ENCODE data around the gene SFRP2. TPM values are rescaled to one million over a fixed set of nuclear protein-coding genes. Genes with fewer than 3 reads are reported as not detected.

Gene SFRP2
- total and polyA plus RNA-seq, 10 of the 15 experiments (the other 5 are each of a cell fraction or from before 2014, with no cell fraction given), result 0.11 to 0.33 (median 0.16) TPM; not detected in 7

- intact Hi-C loops (cut with micrococcal nuclease; ENCODE audit: unreplicated experiment), result no loop called here
- WGBS (ENCODE audit: insufficient coverage, insufficient replicate concordance, low lambda C conversion rate, missing lambda C conversion rate), result 20% methylated on average over 5 of the region's 5 CpGs
- no peak for TF ChIP-seq E2F8 (IDR thresholded peaks at IDR 0.05; ENCODE audit: low read depth, partially characterized antibody)
- no peak for TF ChIP-seq NRF1 (conservative IDR thresholded peaks at IDR 0.05; ENCODE audit: low read depth, low read length)
- TF ChIP-seq ZNF687 (IDR thresholded peaks at IDR 0.05), result no peak
- TF ChIP-seq ZBED1 (IDR thresholded peaks at IDR 0.05; ENCODE audit: borderline replicate concordance), result no peak
- no peak for TF ChIP-seq E2F4 (IDR thresholded peaks at IDR 0.05; ENCODE audit: low read depth, low read length)
- no peak for TF ChIP-seq RB1 (IDR thresholded peaks at IDR 0.05; ENCODE audit: borderline replicate concordance)
- DNase-seq (ENCODE audit: low read depth, low spot score) (no peak), ATAC-seq (no peak), FAIRE-seq (no peak)
- H3K79me2 ChIP-seq (ENCODE audit: control insufficient read depth, insufficient read depth, low read length), result no peaks in the 10 kb centered on the region
- no peaks in the 10 kb centered on the region for H3K27me3 ChIP-seq (replicated peaks in 1 of 2; ENCODE audit: control insufficient read depth in 2 of 2, insufficient read depth in 2 of 2, low read length in 1 of 2)
- no peak overlapping the region for H3K4me2 ChIP-seq (ENCODE audit: control insufficient read depth, insufficient read depth)
- ChIA-PET POLR2A (no interaction called here), CTCF (no interaction called here), SMC1A (ENCODE audit: uncharacterized antibody, unreplicated experiment) (interaction anchor here (0.8 kb wide), 1 partner anchor 280 kb away, joined by 3 read pairs; no protein-coding TSS in a partner anchor), RAD21 (ENCODE audit: unreplicated experiment) (no interaction called here)
- H3K36me3 ChIP-seq (ENCODE audit: control insufficient read depth in 2 of 2, insufficient read depth in 2 of 2, low read length in 1 of 2), result no peaks in the 10 kb centered on the region
- H3K4me1 ChIP-seq (ENCODE audit: control insufficient read depth, insufficient read depth, low read length), result no peaks in the 10 kb centered on the region
- no TSS peak for BruUV-seq (replicated peaks)
- H3K9me3 ChIP-seq (replicated peaks; ENCODE audit: control insufficient read depth, insufficient read depth, low read length), result no peaks in the 10 kb centered on the region
- no peak overlapping the region for H3K27ac ChIP-seq (ENCODE audit: control insufficient read depth, insufficient read depth)
- in situ Hi-C loops (cut with MboI), result no loop called here
- no peaks in the 10 kb centered on the region for H4K20me1 ChIP-seq (ENCODE audit: control insufficient read depth, insufficient read depth)
- no peak overlapping the region for H3K9ac ChIP-seq (ENCODE audit: control insufficient read depth, insufficient read depth, low read length)
- no peak overlapping the region for H3K4me3 ChIP-seq
- no peak overlapping the region for H2AFZ ChIP-seq (ENCODE audit: control insufficient read depth, low read depth, low read length)
Measured at GRCh38 chr4:153834901-153835300, 46.0 kb upstream of the SFRP2 start.
